Measurements from ENCODE around the gene NKTR. TPM values are rescaled to one million over a fixed set of nuclear protein-coding genes. Genes with fewer than 3 reads are reported as not detected.

NKTR gene
- total RNA-seq, 1 donor, result 80.3 TPM

- no peak overlapping the region for H3K4me2 ChIP-seq (ENCODE audit: insufficient read depth, low read length)
- peaks cover 26% of the 10 kb centered on the region for H4K20me1 ChIP-seq (ENCODE audit: insufficient read depth, low read length)
- H3K4me3 ChIP-seq (ENCODE audit: insufficient read depth, low read length), result no peak overlapping the region
- H2AFZ ChIP-seq (ENCODE audit: low read length), result no peak overlapping the region
- no peak for TF ChIP-seq CTCF (IDR thresholded peaks at IDR 0.05; ENCODE audit: extremely low read depth, low read depth, low read length)
- no peaks in the 10 kb centered on the region for H3K27me3 ChIP-seq (ENCODE audit: insufficient read depth, low read length)
- H3K9me3 ChIP-seq (ENCODE audit: low read depth, low read length), result no peaks in the 10 kb centered on the region
- H3K27ac ChIP-seq (ENCODE audit: low read depth, low read length), result no peak overlapping the region
- peaks cover 14% of the 10 kb centered on the region for H3K36me3 ChIP-seq (ENCODE audit: insufficient read depth, low read length)
- peak; percentile 90 for DNase-seq (ENCODE audit: insufficient read length, low spot score, missing footprints)
- no peaks in the 10 kb centered on the region for H3K79me2 ChIP-seq (ENCODE audit: insufficient read depth, low read length)
- H3K4me1 ChIP-seq (ENCODE audit: insufficient read depth, low read length), result peaks cover 9% of the 10 kb centered on the region
Measured at GRCh38 chr3:42663581-42664437, 63.3 kb downstream of the NKTR start.

DNA sequence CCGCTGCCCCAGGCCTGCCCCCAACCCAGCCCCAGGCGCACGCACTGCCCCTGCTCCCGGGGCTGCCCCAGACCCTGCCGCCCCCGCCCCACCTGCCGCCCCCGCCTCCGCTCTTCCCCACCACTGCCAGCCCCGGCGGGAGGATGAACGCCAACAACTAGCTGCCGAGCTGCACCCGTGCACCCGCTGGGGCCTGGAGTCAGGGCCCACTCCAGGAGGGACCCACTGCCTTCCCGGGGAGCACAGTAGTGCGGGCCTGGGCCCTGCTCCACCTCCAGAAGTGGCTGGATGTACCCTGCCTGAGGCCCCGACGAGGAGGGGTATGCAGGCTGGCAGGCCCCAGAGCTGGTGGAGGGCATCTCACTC, 63.9 kb downstream of the NKTR start:
- TF ChIP-seq CTCF (IDR thresholded peaks at IDR 0.05; ENCODE audit: extremely low read depth, low read depth, low read length), result no peak
- H4K20me1 ChIP-seq (ENCODE audit: insufficient read depth, low read length), result peaks cover 25% of the 10 kb centered on the region

GRCh38 chr3:42665050-42665878, 64.8 kb downstream of the NKTR start:
- no peaks in the 10 kb centered on the region for H3K9me3 ChIP-seq (ENCODE audit: low read depth, low read length)
- peak; percentile 68 for DNase-seq (ENCODE audit: insufficient read length, low spot score, missing footprints)
- no peaks in the 10 kb centered on the region for H3K79me2 ChIP-seq (ENCODE audit: insufficient read depth, low read length)
- no peak overlapping the region for H3K27ac ChIP-seq (ENCODE audit: low read depth, low read length)
- no peak overlapping the region for H3K4me2 ChIP-seq (ENCODE audit: insufficient read depth, low read length)
- TF ChIP-seq CTCF (IDR thresholded peaks at IDR 0.05; ENCODE audit: extremely low read depth, low read depth, low read length), result no peak
- no peak overlapping the region for H3K4me3 ChIP-seq (ENCODE audit: insufficient read depth, low read length)
- H3K27me3 ChIP-seq (ENCODE audit: insufficient read depth, low read length), result no peaks in the 10 kb centered on the region
- H4K20me1 ChIP-seq (ENCODE audit: insufficient read depth, low read length), result peaks cover 18% of the 10 kb centered on the region
- H3K4me1 ChIP-seq (ENCODE audit: insufficient read depth, low read length), result peaks cover 1% of the 10 kb centered on the region
- peaks cover 8% of the 10 kb centered on the region for H3K36me3 ChIP-seq (ENCODE audit: insufficient read depth, low read length)
- H2AFZ ChIP-seq (ENCODE audit: low read length), result no peak overlapping the region

More for the DNA sequence above, 63.9 kb downstream of the NKTR start:
- Histone ChIP-seq H3K4me2 (ENCODE audit: insufficient read depth, low read length) (no peak overlapping the region), H3K27me3 (ENCODE audit: insufficient read depth, low read length) (no peaks in the 10 kb centered on the region), H3K4me3 (ENCODE audit: insufficient read depth, low read length) (no peak overlapping the region), H3K4me1 (ENCODE audit: insufficient read depth, low read length) (peaks cover 9% of the 10 kb centered on the region), H3K79me2 (ENCODE audit: insufficient read depth, low read length) (no peaks in the 10 kb centered on the region), H2AFZ (ENCODE audit: low read length) (no peak overlapping the region), H3K27ac (ENCODE audit: low read depth, low read length) (no peak overlapping the region), H3K36me3 (ENCODE audit: insufficient read depth, low read length) (peaks cover 11% of the 10 kb centered on the region), H3K9me3 (ENCODE audit: low read depth, low read length) (no peaks in the 10 kb centered on the region)
- DNase-seq (ENCODE audit: insufficient read length, low spot score, missing footprints), result no peak

DNA sequence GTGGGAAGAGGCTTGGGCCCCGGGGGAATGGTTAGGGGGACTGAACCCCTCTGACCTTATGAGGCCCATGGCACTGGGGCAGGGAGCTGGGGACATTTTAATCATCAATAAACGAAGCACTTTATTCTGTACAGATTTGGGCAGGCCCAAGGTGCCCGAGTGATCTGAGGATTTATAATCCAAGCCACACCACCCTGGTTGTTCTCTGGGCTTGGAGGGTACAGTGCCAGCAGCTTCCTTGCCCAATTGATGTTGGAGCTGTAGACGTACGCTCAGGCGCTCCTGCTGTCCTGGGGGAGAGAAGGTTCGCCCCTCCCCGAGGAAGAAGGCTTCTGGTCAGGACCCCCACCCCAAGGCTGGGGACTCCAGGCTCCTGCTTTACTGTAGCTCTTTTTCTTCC, 65.5 kb downstream of the NKTR start:
- no peak overlapping the region for H3K4me2 ChIP-seq (ENCODE audit: insufficient read depth, low read length)
- DNase-seq (ENCODE audit: insufficient read length, low spot score, missing footprints), result peak; percentile 71
- H3K9me3 ChIP-seq (ENCODE audit: low read depth, low read length), result no peaks in the 10 kb centered on the region
- TF ChIP-seq CTCF (IDR thresholded peaks at IDR 0.05; ENCODE audit: extremely low read depth, low read depth, low read length), result no peak
- H3K4me1 ChIP-seq (ENCODE audit: insufficient read depth, low read length), result no peaks in the 10 kb centered on the region
- H3K27ac ChIP-seq (ENCODE audit: low read depth, low read length), result no peak overlapping the region
- H3K27me3 ChIP-seq (ENCODE audit: insufficient read depth, low read length), result no peaks in the 10 kb centered on the region
- peaks cover 10% of the 10 kb centered on the region for H4K20me1 ChIP-seq (ENCODE audit: insufficient read depth, low read length)
- no peak overlapping the region for H2AFZ ChIP-seq (ENCODE audit: low read length)
- H3K79me2 ChIP-seq (ENCODE audit: insufficient read depth, low read length), result no peaks in the 10 kb centered on the region
- H3K36me3 ChIP-seq (ENCODE audit: insufficient read depth, low read length), result peaks cover 8% of the 10 kb centered on the region
- H3K4me3 ChIP-seq (ENCODE audit: insufficient read depth, low read length), result no peak overlapping the region
